Kidney (tissue), 14 donors: ENCODE measurements around the gene F11R. TPM values are rescaled to one million over a fixed set of nuclear protein-coding genes. Genes with fewer than 3 reads are reported as not detected.
A peak's percentile ranks its signal among the peaks of the same experiment; 100 is the strongest.
"Not testable (repeated sequence)": the region's sequence is repeated elsewhere in the genome, so short reads cannot be mapped to it uniquely, and the experiment has no call there.

Experiments
- DNase-seq, 5 donors: peaks; one replicate each; pipeline ENCODE4 v3.0.0-alpha.2; 2013 to 2020
- FAIRE-seq: peaks from 2 replicates; lab custom pipeline; 2012; peaks lifted over from hg19 to GRCh38; lab: Jason Lieb, UNC
- H3K27ac ChIP-seq, 2 donors: one replicate each; pipeline ENCODE4 v1.7.0; 2013; ENCODE audit warnings: low read depth in 2 of 2, low read length in 2 of 2, inconsistent platforms in 1 of 2
- H3K27me3 ChIP-seq: one replicate; pipeline ENCODE4 v1.7.1; 2013; ENCODE audit warnings: low read length, inconsistent platforms; ENCODE audit not compliant: control insufficient read depth, insufficient read depth
- H3K36me3 ChIP-seq, 3 donors: one replicate each; pipeline versions ENCODE4 v1.7.0 to v1.7.1; 2013; ENCODE audit warnings: low read length in 3 of 3, control low read depth in 1 of 3, inconsistent platforms in 1 of 3; ENCODE audit not compliant: insufficient read depth in 3 of 3, control insufficient read depth in 2 of 3
- H3K4me1 ChIP-seq, 3 donors: one replicate each; pipeline versions ENCODE4 v1.7.0 to v1.7.1; 2013; ENCODE audit warnings: low read length in 3 of 3, inconsistent platforms in 1 of 3, low read depth in 1 of 3; ENCODE audit not compliant: control insufficient read depth in 2 of 3, insufficient read depth in 2 of 3
- H3K4me3 ChIP-seq, 3 donors: one replicate each; pipeline versions ENCODE4 v1.7.0 to v1.8.1; 2013; ENCODE audit warnings: low read length in 3 of 3, control low read depth in 1 of 3, inconsistent platforms in 1 of 3
- H3K9ac ChIP-seq, 3 donors: one replicate each; pipeline versions ENCODE4 v1.7.0 to v1.7.1; 2013; ENCODE audit warnings: low read length in 3 of 3, control low read depth in 1 of 3, inconsistent platforms in 1 of 3
- H3K9me3 ChIP-seq, 3 donors: one replicate each; pipeline versions ENCODE4 v1.7.0 to v1.7.1; 2013; ENCODE audit warnings: low read length in 3 of 3, control low read depth in 1 of 3, inconsistent platforms in 1 of 3; ENCODE audit not compliant: control insufficient read depth in 2 of 3, insufficient read depth in 1 of 3
- intact Hi-C: fragments of 100-400 bp; cut with DNase I; formaldehyde crosslinking; loops from one replicate; pipeline ENCODE4 v1.11.1; 2022
- polyA plus RNA-seq: library from polyadenylated mRNA; stranded (reverse); fragments of 350-450 nt; fragmentation: Illumina TruSeq; extraction: RNeasy Lipid Tissue Mini Kit (QIAGEN cat#74804); gene quantifications from one replicate; pipeline ENCODE4 v1.2.3, GENCODE V29; 2014; ENCODE audit warnings: low read depth, low replicate concordance; ENCODE audit not compliant: insufficient read depth
- total RNA-seq: library from RNA; stranded (reverse); fragmentation: NEBNext Ultra II Directional; extraction: Animal tissue kit (Norgen Biotek cat#: 25700); gene quantifications from one replicate; pipeline ENCODE4 v1.2.1, GENCODE V29; 2021
- TF ChIP-seq, protein P1 (sequence below): IDR thresholded peaks from 3 replicates; pipeline ENCODE4 v1.5.1; 2012; ENCODE audit warnings: mild to moderate bottlenecking, moderate library complexity, borderline replicate concordance; ENCODE audit not compliant: insufficient read depth; ENCODE audit errors: extremely low read depth
- donor health status: control.
- donor health status: control.
- donor health status: control.
- donor health status: control.
- donor health status: control.
- donor health status: DM: yes; HTN: yes; CAD: no.
- donor health status: Normal renal cell carcinoma (clear cell type).

The F11R gene
- total and polyA plus RNA-seq, 2 donors from 2014 or later, result 36.9 to 117 TPM

- peak overlapping the region in 1 of 3 donors; percentile 96 for H3K4me3 ChIP-seq
Measured at GRCh38 chr1:161021970-161022353, 1.0 kb upstream of the F11R start.

GRCh38 chr1:161021165-161021969 is 415 bp upstream of the F11R start:
- TF ChIP-seq, protein P1, sequence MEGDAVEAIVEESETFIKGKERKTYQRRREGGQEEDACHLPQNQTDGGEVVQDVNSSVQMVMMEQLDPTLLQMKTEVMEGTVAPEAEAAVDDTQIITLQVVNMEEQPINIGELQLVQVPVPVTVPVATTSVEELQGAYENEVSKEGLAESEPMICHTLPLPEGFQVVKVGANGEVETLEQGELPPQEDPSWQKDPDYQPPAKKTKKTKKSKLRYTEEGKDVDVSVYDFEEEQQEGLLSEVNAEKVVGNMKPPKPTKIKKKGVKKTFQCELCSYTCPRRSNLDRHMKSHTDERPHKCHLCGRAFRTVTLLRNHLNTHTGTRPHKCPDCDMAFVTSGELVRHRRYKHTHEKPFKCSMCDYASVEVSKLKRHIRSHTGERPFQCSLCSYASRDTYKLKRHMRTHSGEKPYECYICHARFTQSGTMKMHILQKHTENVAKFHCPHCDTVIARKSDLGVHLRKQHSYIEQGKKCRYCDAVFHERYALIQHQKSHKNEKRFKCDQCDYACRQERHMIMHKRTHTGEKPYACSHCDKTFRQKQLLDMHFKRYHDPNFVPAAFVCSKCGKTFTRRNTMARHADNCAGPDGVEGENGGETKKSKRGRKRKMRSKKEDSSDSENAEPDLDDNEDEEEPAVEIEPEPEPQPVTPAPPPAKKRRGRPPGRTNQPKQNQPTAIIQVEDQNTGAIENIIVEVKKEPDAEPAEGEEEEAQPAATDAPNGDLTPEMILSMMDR, result no peak
- peak overlapping the region; percentile 78 to 92 for H3K27ac ChIP-seq
- peaks cover 2% of the 10 kb centered on the region for H3K27me3 ChIP-seq
- peaks cover 0 to 14% (median 11%) of the 10 kb centered on the region in 3 donors for H3K4me1 ChIP-seq
- DNase-seq (peak; percentile 96 to 98 (median 96)), FAIRE-seq (peak; percentile 27)
- peak overlapping the region; percentile 77 to 96 (median 91) for H3K4me3 ChIP-seq
- H3K36me3 ChIP-seq, result no peaks in the 10 kb centered on the region
- intact Hi-C loops, result no loop called here
- peak overlapping the region; percentile 41 to 90 (median 86) for H3K9ac ChIP-seq
- H3K9me3 ChIP-seq, result no peaks in the 10 kb centered on the region

More at GRCh38 chr1:161021970-161022353, 1.0 kb upstream of the F11R start:
- TF ChIP-seq, protein P1, result no peak
- no peak for FAIRE-seq
- H3K9ac ChIP-seq, result no peak overlapping the region
- no peak for DNase-seq
- H3K27ac ChIP-seq, result no peak overlapping the region
- peaks cover 0 to 14% (median 11%) of the 10 kb centered on the region in 3 donors for H3K4me1 ChIP-seq
- no peaks in the 10 kb centered on the region for H3K9me3 ChIP-seq
- intact Hi-C loops, result no loop called here
- peaks cover 2% of the 10 kb centered on the region for H3K27me3 ChIP-seq
- no peaks in the 10 kb centered on the region for H3K36me3 ChIP-seq

DNA sequence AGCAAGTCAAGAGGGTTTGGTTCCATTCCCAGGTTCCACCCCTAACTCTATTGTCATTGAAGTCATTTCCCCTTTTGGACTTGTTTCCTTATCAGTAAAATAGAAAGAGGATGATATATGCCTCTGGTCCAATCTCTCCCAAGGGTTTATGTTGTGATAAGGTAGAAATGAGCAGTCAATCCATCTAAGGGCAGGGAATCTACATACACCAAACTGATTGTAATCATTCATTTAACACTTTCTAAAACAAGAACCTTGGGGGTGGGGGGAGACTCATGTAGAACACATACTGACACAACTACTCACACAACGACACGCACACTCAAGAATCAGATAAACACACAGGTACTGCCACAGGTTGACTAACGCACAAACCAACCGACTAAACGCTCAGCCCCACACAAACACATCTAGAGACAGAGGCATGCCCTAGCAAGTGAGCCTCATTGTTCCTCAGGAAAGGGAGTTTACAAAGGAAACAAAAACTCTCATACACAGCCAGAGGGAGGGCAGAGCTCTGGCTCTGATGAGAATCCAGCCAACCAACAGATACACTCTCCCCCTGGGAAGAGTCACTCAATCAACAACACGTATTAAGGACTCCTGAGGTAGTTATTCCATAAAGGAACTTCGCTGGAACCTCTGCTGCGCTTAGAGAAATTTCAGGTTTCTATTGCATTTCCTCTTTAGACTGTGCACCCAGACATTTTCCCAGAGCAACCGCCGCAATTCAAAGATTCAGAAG is 1.0 kb downstream of the F11R start:
- Histone ChIP-seq H3K36me3 (no peaks in the 10 kb centered on the region), H3K9me3 (no peaks in the 10 kb centered on the region), H3K4me1 (peaks cover 0 to 14% (median 11%) of the 10 kb centered on the region in 3 donors), H3K27ac (peak overlapping the region; percentile 78 to 92), H3K9ac (peak overlapping the region; percentile 50 to 90 (median 65)), H3K4me3 (peak overlapping the region; percentile 77 to 96 (median 91)), H3K27me3 (peaks cover 2% of the 10 kb centered on the region)
- intact Hi-C loops, result no loop called here
- DNase-seq (peak in 2 of 5 donors; percentile 38 to 42), FAIRE-seq (no peak)
- TF ChIP-seq, protein P1, result no peak

DNA sequence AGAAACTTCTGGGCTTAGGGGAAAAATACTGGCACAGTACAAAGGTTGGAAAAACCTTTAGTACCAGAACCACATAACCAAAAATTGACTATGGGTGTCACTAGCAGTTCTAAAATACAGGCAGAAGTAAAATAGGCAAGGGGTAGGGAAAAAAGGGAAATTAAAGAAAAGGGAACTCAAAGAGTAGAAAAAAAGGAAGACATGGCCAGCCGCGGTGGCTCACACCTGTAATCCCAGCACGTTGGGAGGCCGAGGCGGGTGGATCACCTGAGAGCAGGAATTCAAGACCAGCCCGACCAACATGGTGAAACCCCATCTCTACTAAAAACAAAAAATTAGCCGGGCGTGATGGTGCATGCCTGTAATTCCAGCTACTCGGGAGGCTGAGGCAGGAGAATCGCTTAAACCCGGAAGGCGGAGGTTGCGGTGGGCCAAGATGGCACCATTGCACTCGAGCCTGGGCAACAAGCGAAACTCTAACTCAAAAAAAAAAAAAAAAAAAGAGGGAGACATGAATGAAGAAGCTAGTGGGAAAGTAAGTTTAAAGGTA is 1.8 kb downstream of the F11R start:
- H3K9me3 ChIP-seq, DNase-seq, H3K36me3 ChIP-seq, H3K27me3 ChIP-seq, H3K9ac ChIP-seq, intact Hi-C loops, FAIRE-seq: not testable (repeated sequence)
- Histone ChIP-seq H3K4me3 (peak overlapping the region in 2 of 3 donors; percentile 77 to 96), H3K4me1 (peaks cover 0 to 17% (median 15%) of the 10 kb centered on the region in 3 donors), H3K27ac (peak overlapping the region in 1 of 2 donors; percentile 78)
